Adipose tissue (tissue), 3 donors: ENCODE measurements around the gene SPSB3. TPM values are rescaled to one million over a fixed set of nuclear protein-coding genes. Genes with fewer than 3 reads are reported as not detected.
"Not testable (repeated sequence)": the region's sequence is repeated elsewhere in the genome, so short reads cannot be mapped to it uniquely, and the experiment has no call there.

Source experiments
- H3K27ac ChIP-seq: one replicate; pipeline ENCODE4 v1.5.1; 2013; ENCODE audit warnings: low read depth, low read length
- WGBS, 3 donors: extraction: QIAGEN DNeasy Blood & Tissue Kit; methylation state at CpG; one replicate each; pipeline ENCODE4 v1.1.7; 2013; 5-methylcytosine and 5-hydroxymethylcytosine counted together
- polyA plus RNA-seq, 3 donors: library from polyadenylated mRNA; stranded (reverse); fragments of 200-250 nt; gene quantifications; one replicate each; pipeline ENCODE4 v1.2.3, GENCODE V29; 2013
- donor health status: healthy with polysubstance abuse.
- donor health status: Bipolar disorder and iron deficiency.
- donor health status: healthy.

Gene SPSB3
- polyA plus RNA-seq, 3 donors, result 73.8 to 87.2 (median 76.2) TPM

DNA sequence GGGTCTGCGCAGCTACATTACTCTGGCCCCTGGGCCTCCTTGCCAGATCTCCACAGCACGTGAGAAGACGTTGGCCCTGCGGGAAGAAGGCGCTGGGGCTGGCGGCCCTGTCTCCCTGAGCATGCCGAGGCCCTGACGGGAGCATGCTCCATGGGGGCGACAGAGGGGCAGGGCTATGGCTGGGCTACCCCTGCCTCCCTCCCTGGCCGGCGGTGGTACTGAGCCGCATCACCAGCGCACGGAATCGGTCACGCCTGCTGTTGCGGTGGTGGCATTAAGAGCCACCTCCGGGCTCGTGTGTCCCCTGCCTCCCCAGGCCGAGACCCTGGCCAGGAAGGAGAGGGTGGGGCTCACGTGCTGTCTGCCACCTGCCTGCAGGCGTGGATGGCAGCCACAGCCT is 48.2 kb downstream of the SPSB3 start:
- 88 to 95% (median 93%) methylated on average over 16 to 22 of the region's 22 CpGs for WGBS, 3 donors

DNA sequence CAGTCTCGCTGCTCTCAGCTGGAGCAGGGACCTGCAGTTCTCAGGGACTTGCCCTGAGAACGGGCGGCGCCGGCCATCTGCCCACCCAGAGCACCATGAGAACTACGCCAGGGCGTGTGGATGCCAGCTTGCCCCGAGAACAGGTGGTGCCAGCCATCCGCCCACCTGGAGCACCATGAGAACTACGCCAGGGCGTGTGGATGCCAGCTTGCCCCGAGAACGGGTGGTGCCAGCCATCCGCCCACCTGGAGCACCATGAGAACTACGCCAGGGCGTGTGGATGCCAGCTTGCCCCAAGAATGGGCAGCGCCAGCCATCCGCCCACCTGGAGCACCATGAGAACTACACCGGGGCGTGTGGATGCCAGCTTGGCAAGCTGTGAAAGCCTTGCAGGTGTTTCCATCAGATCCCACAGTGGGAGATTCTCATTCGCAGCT is 49.8 kb downstream of the SPSB3 start:
- 89 to 94% (median 92%) methylated on average over 20 to 21 of the region's 21 CpGs for WGBS, 3 donors
- not testable (repeated sequence) for H3K27ac ChIP-seq

More for the DNA sequence above, 48.2 kb downstream of the SPSB3 start:
- no peak overlapping the region for H3K27ac ChIP-seq

DNA sequence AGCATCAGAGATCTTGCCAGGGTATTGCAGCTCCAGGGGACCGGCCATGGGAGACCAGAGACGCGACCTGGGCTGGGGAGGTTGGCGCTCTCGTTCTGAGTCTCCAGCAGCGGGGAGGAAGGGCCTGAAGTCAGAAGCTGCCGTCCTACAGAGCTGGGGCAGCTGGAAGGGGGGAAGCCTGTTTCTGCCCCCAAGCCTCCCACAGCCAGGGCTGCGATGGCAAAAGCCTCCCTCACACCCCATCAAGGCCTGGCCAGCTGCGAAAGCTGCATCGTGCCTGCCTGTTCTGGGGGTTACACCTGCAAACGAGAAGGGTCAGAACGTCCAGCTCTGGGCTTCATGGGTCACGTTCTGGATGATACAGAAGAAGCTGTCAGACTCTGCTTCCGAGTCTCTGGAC is 50.3 kb downstream of the SPSB3 start:
- 88 to 89% (median 89%) methylated on average over 14 of the region's 14 CpGs for WGBS, 3 donors
- no peak overlapping the region for H3K27ac ChIP-seq

DNA sequence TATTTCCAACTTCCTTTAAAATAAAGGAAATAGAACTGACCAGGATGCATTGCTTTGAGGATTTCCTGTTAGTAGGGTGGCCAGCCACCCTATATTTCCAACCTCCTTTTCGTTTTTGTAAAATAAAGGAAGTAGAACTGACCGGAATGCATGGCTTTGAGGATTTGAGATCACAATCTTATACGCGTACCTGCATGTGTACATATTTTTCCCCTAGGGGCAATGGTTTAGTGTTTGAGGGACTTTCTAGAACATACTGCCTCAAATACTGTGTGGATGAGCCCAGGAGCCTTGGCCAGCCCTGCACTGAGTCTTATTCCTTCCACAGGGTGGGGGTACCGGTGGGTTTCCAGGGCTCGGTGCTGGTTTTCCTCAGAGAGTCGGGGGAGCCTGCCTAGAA is 50.8 kb downstream of the SPSB3 start:
- no peak overlapping the region for H3K27ac ChIP-seq
- WGBS, 3 donors, result 64 to 78% (median 70%) methylated on average over 7 of the region's 7 CpGs

DNA sequence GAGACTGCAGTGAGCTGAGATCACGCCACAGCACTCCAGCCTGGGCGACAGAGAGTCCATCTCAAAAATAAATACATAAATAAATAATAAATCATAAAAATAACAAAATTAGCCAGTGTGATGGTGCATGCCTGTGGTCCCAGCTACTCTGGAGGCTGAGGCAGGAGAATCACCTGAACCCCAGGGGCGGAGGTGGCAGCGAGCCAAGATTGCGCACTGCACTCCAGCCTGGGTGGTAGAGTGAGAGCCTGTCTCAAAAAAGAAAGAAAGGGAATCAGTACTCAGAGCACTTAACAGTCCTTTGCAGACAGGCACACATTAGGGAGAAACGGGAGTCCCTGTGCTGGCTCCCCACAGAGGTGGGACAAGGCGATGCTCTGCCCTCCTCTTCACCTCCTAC is 51.3 kb downstream of the SPSB3 start:
- H3K27ac ChIP-seq, result no peak overlapping the region
- 92 to 96% (median 95%) methylated on average over 7 of the region's 7 CpGs for WGBS, 3 donors

DNA sequence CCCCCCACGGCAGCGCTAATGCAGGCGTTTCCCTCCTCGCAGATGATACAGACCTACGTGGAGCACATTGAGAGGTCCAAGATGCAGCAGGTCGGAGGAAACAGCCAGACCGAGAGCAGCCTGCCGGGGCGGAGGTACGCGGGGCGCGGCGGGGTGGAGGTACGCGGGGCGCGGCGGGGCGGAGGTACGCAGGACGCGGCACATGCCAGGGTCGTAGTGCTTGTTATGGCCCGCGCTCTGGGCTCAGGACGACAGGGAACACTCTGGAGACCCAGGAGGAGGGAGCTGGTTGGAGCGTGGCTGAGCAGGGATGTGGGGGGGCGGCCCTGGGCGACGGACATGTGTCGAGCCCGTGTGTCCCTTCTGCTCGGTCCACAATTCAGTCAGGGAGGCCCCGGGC is 52.9 kb downstream of the SPSB3 start:
- H3K27ac ChIP-seq, result no peak overlapping the region
- 94 to 95% (median 95%) methylated on average over 31 to 35 of the region's 35 CpGs for WGBS, 3 donors

DNA sequence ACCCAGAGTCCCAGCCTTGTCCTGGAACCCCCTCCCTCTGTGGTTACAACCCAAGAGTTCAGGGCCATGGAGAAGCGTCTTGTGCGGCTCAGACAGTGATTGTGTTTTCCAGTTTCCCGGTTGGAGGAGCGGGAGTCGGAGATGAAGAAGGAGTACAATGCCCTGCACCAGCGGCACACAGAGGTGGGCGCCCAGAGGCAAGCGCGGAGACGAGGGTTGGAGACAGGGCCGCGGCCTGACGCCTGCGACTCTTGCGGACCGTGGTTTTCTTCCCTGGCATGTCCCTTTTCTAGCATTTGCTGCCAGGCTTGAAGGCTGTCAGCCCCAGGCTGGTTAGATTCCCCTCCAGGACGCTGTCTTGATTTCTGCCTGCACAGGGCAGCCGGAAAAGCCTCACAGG is 53.3 kb downstream of the SPSB3 start:
- WGBS, 3 donors, result 95 to 97% (median 97%) methylated on average over 18 of the region's 18 CpGs
- no peak overlapping the region for H3K27ac ChIP-seq

DNA sequence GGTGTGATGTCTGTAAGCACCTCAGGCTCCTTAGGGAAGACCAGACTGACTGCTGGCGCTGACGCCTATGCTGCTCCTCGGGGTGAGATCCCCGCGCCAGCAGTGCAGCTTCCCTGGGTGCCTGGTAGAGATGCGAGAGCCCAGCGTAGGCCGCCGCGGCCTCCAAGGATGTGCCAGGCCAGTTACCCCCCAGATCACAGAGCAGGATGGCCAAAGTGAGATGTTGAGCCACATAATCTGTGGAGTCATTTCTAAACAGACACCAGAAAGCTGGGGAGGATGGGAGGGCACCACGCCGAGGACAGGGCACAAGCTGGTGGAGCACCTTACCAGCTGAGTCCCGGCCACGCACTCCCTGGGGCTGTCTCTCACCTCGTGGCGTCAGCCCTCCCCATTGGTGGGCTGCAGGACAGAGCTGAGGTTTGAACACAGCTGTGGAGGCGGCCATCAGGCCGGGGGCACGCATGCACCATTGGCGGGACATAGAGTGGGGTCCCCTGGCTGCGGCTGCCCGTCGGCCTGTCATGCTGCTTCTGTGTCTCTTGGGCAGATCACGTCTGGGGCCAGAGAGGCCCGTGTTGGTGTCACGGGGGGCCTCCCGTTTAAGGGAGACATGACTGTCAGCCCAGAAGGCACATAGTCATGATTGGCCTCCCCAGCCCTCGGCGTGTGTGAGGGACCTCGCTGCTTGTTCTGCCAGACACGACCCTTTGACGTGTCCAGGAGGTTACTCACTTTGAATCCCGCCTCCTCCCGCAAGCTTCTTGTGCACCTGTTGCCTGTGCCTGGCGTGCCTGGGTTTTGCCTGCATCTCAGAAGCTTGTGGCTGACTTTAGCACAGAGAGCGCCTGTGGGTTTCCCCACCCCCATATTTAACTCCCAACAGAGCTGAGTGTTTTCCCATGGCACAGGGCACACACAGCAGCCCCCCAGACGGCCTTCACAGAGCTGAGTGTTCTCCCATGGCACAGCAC is 54.4 kb downstream of the SPSB3 start:
- 91 to 93% (median 92%) methylated on average over 37 of the region's 37 CpGs for WGBS, 3 donors
- H3K27ac ChIP-seq, result no peak overlapping the region

Other genes with a start within 250 kb of the SPSB3 start
- gene TMEM204, start 248.9 kb downstream of the SPSB3 start, polyA plus RNA-seq, result 10 to 100 TPM; 15.1 to 48.6 (median 39.8) TPM
- gene IFT140, start 170.5 kb downstream of the SPSB3 start, polyA plus RNA-seq, result 10 to 100 TPM in 1 of 3 donors, 1 to 10 TPM in 2; 6.5 to 12.6 (median 8.1) TPM
- 1 to 10 TPM; 4.1 to 9.3 (median 7.1) TPM for gene CRAMP1, start 170.2 kb downstream of the SPSB3 start, polyA plus RNA-seq
- gene JPT2, start 104.3 kb downstream of the SPSB3 start, polyA plus RNA-seq, result 10 to 100 TPM; 17.9 to 24.9 (median 19.9) TPM
- gene MAPK8IP3, start 76.4 kb downstream of the SPSB3 start, polyA plus RNA-seq, result 10 to 100 TPM; 34.6 to 60.5 (median 43.7) TPM
- gene NME3, start 11.0 kb downstream of the SPSB3 start, polyA plus RNA-seq, result 10 to 100 TPM; 60.5 to 88.3 (median 79.7) TPM
- 1 to 10 TPM; 4.6 to 8.0 (median 7.7) TPM for gene EME2, start 9.8 kb downstream of the SPSB3 start, polyA plus RNA-seq
- 100 to 1,000 TPM in 2 of 3 donors, 10 to 100 TPM in 1; 71.0 to 120 (median 108) TPM for gene MRPS34, start 9.4 kb downstream of the SPSB3 start, polyA plus RNA-seq
- gene NUBP2, start 389 bp upstream of the SPSB3 start, polyA plus RNA-seq, result 10 to 100 TPM; 53.8 to 71.8 (median 59.2) TPM
- gene IGFALS, start 11.1 kb upstream of the SPSB3 start, polyA plus RNA-seq, result 1 to 10 TPM in 2 of 3 donors, under 1 TPM in 1; 0.45 to 1.5 (median 1.4) TPM
- gene HAGH, start 44.3 kb upstream of the SPSB3 start, polyA plus RNA-seq, result 100 to 1,000 TPM in 1 of 3 donors, 10 to 100 TPM in 2; 63.9 to 121 (median 71.3) TPM
- gene FAHD1, start 44.6 kb upstream of the SPSB3 start, polyA plus RNA-seq, result 10 to 100 TPM; 16.0 to 28.5 (median 21.1) TPM
- under 1 TPM in 2 of 3 donors, not detected in 1; 0.03 to 0.07 TPM for gene MEIOB, start 89.6 kb upstream of the SPSB3 start, polyA plus RNA-seq
- gene HS3ST6, start 135.8 kb upstream of the SPSB3 start, polyA plus RNA-seq, result under 1 TPM in 1 of 3 donors, not detected in 2; 0.56 TPM
- 100 to 1,000 TPM in 1 of 3 donors, 10 to 100 TPM in 2; 74.0 to 108 (median 85.5) TPM for gene MSRB1, start 160.6 kb upstream of the SPSB3 start, polyA plus RNA-seq
- 1 to 10 TPM in 1 of 3 donors, under 1 TPM in 1, not detected in 1; 0.03 to 1.2 TPM for gene RPL3L, start 172.1 kb upstream of the SPSB3 start, polyA plus RNA-seq
- 100 to 1,000 TPM; 146 to 274 (median 190) TPM for gene NDUFB10, start 177.0 kb upstream of the SPSB3 start, polyA plus RNA-seq
- 1,000 to 10,000 TPM; 3,105 to 3,328 (median 3,324) TPM for gene RPS2, start 182.3 kb upstream of the SPSB3 start, polyA plus RNA-seq
- gene RNF151, start 184.3 kb upstream of the SPSB3 start, polyA plus RNA-seq, result under 1 TPM in 1 of 3 donors, not detected in 2; 0.13 TPM
- 10 to 100 TPM; 30.5 to 41.8 (median 41.6) TPM for gene TBL3, start 189.5 kb upstream of the SPSB3 start, polyA plus RNA-seq
- gene NOXO1, start 198.9 kb upstream of the SPSB3 start, polyA plus RNA-seq, result under 1 TPM in 2 of 3 donors, not detected in 1; 0.15 to 0.67 TPM
- gene GFER, start 201.6 kb upstream of the SPSB3 start, polyA plus RNA-seq, result 10 to 100 TPM; 21.0 to 40.4 (median 30.8) TPM
- under 1 TPM in 2 of 3 donors, not detected in 1; 0.24 to 0.43 TPM for gene SYNGR3, start 207.4 kb upstream of the SPSB3 start, polyA plus RNA-seq
- 10 to 100 TPM; 24.1 to 45.6 (median 42.5) TPM for gene ZNF598, start 227.2 kb upstream of the SPSB3 start, polyA plus RNA-seq
- gene NPW, start 237.2 kb upstream of the SPSB3 start, polyA plus RNA-seq, result under 1 TPM in 2 of 3 donors, not detected in 1; 0.54 to 0.68 TPM
- 100 to 1,000 TPM in 2 of 3 donors, 10 to 100 TPM in 1; 28.8 to 317 (median 232) TPM for gene NHERF2, start 244.3 kb upstream of the SPSB3 start, polyA plus RNA-seq